COR-L47 (cell line): ENCODE data around the gene ALPG.
"Not testable (repeated sequence)": the region's sequence is repeated elsewhere in the genome, so short reads cannot be mapped to it uniquely, and the experiment has no call there.

ENCODE experiments used
- DNase-seq: peaks from one replicate; lab custom pipeline; 2025; lab: John Stamatoyannopoulos, UW

Gene ALPG

DNA sequence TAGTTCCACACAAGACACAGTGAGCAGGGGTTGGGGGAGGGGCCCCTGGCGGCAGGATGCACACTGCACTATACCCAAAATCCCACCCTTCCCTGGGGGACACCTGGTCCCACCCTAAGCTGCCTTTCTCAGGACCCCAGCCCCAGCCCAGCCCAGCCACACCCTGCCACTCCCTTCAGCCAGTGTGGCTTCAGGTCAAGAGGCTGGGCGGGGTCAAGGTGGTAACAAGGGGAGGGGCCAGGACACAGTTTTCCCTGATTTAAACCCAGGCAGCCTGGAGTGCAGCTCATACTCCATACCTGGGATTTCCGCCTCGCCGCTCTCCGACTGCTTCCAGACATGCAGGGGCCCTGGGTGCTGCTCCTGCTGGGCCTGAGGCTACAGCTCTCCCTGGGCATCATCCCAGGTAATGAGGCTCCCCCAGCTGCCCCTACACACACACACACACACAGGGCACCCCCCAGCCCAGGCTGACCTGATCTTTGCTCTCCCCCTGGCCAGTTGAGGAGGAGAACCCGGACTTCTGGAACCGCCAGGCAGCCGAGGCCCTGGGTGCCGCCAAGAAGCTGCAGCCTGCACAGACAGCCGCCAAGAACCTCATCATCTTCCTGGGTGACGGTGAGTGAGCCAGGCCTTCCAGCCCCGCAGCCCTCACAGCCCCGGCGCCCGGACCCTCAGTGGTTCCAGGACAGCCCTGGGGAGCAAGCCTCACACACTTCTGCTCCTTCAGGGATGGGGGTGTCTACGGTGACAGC lies at the start of gene ALPG:
TSS of gene ALPG (plus strand) at position 289 of the 755 bp plus-strand sequence. CDS start at position 340, 51 bp downstream.
- no peak for DNase-seq

DNA sequence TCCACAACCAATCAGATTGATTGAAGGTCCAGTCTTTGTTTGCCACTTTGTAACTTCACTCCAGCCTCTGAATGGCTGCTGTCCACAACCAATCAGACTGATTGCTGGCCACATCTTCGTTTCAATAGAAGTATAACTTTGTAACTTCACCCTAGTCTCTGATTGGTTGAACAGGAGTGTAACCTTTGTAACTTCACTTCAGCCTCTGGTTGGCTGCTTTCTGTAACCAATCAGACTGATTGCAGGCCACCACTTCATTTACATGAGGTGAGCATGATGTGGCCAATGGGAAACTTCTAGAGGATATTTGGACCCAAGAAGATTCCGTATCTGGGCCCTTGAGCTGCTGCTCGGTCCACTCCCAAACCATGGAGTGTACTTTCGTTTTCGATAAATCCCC lies 45.0 kb upstream of the ALPG start:
- DNase-seq: no peak

DNA sequence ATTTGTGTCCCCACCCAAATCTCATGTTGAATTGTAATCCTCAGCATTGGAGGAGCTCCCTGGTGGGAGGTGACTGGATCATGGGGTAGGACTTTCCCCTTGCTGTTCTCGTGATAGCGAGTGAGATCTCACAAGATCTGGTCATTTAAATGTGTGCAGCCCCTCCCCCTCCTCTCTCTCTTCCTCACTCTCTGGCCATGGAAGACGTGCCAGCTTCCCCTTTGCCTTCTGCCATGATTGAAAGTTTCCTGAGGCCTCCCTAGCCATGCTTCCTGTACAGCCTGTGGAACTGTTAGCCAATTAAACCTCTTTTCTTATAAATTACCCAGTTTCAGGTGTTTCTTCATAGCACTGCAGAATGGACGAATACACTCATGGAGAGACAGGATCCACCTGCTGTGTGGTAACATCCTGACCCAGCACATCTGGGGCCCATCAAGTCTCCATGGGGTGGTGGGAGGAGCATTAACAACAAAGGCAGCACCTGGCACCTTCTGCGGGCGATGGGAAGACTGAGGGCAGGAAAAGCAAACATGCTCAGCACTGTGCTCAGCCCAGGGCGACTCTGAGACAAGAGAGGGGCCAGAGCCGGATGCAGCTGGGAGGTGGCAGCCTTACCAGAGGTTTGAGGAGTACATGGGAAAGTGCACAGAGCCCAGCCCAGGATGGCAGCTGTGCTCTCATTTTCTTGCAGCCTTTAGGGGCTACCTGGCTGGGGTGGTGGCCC lies 44.3 kb upstream of the ALPG start:
- peak; percentile 25 for DNase-seq

DNA sequence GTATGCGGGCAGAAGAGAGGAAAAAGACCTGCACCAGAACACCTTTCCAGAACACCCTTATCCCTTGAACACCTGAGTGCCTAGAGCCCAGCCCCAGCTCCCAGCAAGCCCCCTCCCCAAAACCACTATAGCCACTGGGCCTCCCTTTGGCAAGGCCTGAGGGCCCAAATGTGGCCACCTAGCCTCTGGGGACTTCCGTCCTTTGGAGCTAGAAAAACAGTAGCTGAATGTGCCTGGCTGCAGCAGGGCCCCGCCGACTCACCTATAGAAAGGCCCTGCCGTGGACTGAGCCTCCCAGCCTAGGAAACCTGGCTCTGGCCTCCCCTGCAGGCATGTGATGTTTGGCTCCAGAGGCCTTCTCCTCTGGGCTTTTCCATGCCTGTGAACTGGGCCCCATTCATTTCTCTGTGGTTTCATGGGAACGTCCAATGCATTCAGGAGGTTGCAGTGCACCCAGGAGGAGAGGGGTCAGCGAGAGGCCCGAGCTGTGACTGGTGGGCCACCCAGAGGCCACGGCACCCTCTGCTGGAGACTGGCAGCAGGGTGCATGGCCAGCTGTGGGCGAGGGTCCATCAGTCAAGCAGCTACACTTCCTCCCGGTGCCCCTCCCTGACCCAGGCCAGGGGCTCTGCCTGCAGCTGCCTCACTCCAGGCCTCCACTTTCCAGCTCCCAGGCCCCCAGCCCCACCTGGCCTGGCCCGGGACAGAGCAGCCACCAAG lies 43.4 kb upstream of the ALPG start:
- DNase-seq: not testable (repeated sequence)

DNA sequence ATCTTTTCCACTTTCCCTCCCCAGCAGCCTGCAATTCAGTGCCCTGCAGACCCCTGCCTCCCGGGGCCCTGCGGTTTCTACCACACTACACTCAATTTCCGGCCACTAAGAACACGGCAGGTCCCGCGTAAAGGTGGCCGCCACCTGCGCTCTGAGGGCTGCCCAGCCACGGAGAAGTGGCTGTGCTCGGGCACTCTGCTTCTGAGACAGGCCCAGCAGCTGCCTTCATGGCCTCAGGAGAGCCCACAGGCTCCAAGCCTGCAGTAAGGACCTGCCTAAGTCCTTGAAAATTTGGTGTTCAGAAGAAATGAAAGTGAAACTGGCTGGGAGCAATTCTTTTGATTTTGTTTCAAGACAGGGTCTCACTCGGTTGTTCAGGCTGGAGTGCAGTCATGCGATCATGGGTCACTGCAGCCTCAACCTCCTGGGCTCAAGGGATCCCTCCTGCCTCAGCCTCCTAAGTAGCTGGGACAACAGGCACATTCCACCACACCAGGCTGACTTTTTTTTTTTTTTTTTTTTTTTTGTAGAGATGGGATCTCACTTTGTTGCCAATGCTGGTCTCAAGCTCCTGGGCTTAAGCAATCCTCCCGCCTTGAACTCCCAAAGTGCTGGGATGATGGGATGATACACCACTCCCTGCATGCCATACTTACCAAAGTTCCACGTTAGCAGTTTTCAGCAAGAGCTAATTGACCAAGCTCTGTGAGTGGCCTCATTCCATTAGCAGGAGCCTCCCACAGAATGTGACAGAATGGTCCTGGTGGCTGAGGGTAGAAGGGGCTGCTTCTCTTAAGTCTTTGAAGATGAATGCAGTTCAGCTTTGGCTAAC lies 42.6 kb upstream of the ALPG start:
- DNase-seq: no peak

DNA sequence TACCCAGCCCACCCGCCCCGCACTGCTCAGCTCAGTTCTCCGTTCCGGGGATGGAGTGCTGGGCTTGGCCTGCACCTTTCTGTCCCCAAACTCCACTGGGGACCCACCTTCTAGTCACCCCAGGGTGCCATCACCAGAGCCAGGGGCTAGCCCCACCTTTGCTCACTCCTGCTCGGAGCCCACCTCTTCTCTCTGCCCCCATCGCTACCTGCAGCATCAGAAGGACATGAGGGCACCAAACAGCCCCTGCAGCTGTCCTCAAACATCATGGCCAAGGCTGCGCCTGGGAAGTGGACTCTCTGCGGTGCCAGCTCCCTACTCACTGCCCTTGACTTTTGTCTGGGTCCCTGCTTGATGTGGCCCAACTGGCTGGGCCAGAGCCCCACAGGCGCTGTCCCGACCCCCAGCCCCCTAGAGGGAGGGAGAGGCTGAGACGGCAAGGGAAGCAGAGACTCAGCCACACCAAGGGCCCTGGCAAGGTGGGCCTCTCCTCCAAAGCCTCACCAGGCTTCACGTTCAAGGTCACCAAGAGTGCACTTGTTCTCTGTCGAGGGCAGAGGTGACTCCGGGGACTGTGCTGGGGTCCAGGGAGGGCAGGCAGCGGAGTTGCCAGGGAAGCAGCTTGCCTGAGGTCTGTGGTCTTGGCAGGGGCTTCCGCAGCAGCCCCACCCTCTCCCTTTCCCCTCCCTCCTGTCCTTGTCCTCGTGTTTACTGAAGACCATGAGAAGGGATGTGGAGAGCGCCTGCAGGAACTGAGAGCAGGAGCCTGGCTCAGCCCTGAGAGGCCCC lies 41.6 kb upstream of the ALPG start:
- not testable (repeated sequence) for DNase-seq

DNA sequence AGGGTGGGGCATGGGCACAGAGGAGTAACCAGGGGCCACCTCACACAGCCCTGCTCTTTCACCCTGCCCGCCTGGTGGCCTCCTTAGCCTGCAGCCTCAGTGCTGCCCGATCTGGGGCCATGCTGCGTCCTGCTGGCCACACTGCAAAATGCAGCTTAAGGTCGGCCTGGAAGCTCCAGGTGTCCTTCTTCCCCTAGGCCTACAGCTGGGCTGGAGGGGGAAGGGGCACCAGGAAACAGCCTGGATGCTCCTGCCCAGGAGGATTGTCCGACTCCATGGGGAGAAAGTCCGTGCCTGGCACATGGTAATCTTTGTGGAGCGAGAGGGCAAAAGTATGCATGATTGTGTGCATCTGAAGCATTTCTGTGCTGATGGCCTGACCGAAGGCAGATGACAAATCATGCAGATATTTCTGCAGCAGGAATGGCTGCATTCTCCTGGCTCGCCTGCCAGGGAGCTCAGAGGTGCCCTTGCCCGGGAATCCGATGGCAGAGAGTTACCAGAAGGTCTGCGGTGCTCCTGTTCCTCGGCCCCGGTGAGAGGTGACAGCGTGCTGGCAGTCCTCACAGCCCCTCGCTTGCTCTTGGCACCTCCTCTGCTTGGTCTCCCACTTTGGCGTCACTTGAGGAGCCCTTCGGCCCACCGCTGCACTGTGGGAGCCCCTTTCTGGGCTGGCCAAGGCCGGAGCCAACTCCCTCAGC lies 40.9 kb upstream of the ALPG start:
- no peak for DNase-seq

DNA sequence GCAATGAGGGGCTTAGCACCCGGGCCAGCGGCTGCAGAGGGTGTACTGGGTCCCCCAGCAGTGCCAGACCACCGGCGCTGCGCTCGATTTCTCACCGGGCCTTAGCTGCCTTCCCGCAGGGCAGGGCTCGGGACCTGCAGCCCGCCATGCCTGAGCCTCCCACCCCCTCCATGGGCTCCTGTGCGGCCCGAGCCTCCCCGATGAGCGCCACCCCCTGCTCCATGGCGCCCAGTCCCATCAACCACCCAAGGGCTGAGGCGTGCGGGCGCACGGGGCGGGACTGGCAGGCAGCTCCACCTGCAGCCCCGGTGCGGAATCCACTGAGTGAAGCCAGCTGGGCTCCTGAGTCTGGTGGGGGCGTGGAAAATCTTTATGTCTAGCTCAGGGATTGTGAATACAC lies 40.2 kb upstream of the ALPG start:
- not testable (repeated sequence) for DNase-seq

DNA sequence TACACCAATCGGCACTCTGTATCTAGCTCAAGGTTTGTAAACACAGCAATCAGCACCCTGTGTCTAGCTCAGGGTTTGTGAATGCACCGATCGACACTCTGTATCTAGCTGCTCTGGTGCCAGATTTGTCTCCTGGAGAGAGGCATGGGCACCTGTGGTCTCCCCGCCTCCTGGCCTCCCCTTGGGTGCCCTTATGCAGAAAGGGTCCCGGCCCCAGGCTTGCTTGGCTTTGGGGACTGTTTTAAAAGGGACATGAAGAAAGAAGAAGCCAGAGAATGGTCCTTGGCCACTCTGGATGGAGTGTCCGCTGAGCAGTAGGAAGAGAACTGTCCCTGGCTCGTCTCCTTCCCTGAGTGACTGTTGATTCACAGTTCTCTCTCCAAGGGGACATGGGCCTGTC lies 39.6 kb upstream of the ALPG start:
- DNase-seq: no peak

DNA sequence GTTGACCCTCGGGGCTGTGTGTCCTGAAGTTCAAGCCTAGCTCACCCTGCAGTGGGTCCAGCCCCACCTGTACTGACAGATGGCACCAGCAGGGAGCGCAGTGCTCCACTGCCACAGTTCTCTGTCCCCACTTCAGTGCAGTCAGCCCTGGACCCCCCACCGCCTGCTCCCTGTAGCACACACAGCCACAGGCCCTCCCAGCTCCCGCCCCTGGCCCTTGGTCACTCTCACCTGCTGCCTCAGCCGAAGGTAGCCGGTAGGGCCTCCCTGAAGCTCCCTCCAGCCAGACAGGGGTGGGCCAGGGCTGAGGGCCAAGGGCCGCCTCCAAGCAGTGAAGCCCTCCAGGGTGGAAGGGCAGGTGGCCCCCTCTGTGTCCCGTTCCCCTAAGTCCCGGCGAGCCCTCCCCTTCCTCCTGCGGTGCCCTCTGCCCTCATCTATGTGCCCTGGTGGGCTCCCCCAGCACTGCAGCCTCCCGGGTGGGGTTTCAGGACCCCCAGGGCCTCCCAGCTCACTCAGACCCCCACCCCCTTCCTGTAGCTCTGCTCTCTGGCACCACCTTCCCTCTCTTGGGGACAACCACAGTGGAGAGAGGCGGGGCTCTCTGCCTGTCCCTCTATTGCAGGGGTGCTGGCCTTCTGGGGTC lies 38.9 kb upstream of the ALPG start:
- no peak for DNase-seq

DNA sequence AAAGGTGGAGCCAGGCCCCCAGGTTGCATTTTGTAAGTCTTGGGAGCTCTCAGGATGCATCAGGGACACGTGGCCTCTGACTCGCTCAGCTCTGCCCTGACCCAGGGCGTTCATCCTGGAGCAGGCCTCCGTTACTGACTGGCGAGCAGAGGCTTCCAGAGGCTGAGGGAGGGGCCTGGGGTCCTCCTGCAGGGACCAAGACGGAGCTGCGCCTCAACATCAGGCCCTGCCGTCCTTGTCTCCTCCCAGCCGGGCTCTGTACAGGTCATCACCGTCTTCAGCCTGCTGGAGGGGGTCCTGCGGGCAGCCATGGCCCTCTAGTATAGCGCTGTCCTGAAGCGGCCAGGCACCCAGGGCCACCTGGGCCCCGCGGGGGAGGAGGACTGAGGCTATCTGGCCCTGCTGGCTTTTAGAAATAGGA lies 38.3 kb upstream of the ALPG start:
- DNase-seq: no peak

DNA sequence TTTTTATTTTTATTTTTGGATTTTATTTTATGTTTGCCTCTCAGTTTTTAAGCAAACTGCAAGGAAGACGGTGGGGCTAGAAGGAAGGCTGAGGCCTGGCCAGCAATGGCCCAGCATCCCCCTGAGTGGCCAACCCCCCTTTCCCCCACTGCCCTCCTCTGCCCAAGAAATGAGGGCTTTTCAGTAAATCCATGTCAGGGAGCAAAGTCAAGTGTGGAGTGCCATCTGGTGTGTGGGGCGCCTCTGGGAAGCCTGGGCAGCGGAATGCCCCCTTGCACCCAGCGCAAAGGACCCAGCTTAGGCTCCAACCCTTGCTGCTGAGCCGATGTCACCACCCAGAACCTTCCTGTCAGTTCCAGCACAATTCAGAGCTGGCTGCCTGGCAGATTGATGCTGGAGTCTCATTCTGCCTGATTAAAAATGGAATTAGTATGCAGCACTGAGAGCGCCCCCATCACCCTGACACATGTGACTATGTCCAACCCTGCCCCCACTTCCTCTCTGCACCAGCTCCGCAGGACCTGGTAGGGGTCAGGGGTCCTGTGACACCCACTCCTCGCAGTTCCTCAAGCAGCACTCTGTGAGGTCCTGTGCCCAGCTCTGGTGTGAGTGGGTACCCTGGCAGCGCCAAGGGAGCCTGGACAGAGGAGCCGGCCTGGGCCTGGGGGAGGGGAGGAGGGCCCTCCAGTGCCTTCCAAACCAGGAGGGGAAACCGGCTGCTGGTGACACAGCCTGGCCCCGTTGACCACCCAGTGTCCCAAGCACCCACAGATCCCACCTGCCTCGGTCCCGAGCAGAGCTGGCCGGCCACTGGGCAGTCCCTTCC lies 37.3 kb upstream of the ALPG start:
- DNase-seq: no peak

DNA sequence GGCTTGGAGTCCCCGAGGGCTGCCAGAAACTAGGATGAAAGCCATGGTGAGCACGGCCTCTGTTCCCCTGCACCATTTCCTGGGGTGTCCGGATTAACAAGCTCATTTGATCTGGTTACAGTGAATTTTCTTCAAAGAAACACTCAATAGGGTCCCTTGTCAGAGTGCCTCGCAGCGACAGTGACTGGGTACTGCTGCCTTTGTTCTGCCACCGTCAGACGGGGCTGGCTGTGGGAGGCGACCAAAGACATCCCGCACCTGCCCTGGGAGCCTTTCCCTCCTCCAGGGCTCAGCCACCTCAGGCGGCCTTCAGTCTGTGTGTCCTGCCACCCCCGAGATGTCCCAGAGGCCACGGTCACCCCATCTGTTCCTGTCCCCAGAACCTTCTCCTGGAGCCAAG lies 36.6 kb upstream of the ALPG start:
- not testable (repeated sequence) for DNase-seq

DNA sequence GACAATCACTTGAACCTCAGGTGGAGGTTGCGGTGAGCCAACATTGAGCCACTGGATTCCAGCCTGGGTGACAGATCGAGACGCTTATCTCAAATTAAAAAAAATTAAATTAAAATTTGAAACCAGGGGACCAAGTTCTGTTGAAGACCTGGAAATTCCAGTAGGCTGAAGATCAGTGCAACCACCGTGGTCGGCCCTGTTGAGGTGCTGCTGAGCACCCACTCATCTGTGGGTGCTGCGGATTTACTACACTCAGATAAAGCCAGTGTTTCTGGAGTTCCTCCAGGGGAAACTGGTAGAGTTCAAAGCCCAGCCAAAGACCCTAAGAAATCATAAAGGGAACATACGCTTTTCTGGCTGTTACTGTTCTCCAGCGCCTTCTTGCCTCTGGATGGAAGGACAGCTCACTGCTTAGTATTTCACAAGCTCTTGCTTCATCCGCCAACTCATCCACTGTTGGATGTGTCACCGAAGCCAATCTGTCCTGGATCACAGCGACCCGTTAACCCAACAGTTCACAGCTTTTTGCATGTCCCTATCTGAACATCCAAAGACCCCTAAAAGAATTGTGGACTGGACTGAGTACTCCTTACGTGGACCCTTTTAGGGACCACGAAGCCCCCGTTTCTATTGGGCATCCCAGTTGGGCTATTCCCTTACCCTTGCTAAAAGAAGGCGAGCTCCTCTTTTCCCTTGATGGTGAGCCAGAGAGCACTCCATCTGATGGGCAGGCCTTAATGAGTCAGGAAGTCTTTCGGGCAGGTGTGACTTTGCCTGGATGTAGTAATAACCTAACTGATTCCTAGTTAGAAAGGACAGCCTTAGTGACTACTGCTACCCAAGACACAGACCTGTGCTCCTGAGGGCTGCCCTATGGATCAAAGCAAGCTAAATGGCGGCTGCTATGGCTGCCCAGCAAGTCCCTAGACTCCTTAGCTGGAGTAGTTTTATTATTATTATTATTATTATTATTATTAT lies 34.1 kb upstream of the ALPG start:
- no peak for DNase-seq

DNA sequence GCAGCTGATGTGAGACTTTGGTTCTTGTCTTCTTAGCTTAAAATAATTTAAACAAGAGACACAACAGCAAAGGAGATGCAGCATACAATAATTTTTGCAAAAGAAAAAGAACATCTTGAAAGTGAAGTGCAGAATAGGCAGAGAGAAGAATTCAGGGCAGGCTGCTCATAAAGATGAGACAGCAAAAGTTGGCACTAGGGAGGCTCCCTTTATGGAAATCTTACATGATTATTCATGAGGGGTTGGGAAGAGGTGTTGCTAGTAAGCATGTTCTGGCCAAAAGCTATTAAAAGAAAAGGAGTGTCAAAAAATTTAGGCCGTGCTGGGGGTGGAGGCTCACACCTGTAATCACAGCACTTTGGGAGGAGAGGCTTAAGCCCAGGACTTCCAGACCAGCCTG lies 32.3 kb upstream of the ALPG start:
- no peak for DNase-seq

DNA sequence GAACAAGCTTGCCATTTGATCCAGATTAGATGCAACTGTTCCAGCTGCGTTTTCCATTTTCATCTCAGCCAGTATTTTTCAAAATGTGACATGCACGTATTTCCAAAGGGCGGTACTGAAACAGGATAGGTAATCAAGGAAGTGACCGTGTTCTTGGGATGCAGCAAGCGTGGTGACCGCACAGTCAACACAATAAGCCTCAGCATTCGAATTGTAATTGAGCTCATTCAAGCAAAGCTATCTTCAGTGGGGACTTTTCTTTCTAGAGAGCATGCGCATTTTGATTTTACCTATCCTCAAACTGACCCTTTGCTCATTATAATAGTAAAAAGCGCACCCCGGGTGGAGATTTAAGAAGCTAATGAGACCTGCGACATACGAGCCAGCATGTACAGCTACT lies 31.5 kb upstream of the ALPG start:
- DNase-seq: no peak

DNA sequence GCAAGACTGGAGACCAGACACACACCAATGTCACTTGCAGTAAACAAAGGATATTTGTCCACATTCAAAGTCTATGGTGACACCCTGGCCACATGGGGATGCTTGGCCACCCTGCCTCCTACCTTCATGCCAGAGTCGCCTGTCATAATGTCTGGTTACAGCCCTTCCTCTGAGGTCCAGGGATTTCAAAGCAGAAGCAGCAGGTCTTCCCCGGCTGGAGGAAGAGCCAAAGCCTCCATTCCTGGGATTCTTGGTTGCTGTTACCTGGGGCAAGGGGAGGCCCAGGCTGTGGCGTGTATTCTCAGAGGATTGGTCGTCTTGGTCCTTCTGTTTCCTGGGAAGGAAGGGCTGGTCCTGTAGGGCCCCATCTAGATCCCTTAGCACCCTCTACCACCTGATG lies 30.4 kb upstream of the ALPG start:
- DNase-seq: no peak

DNA sequence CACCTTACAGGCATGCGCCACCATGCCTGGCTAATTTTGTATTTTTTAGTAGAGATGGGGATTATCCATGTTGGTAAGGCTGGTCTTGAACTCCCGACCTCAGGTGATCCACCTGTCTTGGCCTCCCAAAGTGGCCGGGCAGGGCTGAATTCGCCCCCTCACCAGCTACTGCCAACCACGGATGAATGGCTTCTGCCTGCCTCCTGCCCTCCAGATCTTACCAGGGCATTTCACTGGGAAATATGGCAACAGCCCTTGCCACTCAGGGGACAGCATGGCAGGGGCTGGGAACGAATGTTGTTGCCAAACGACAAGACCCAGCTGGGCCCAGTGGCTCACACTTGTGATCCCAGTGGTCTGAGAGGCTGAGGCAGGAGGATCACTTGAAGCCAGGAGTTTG lies 29.9 kb upstream of the ALPG start:
- no peak for DNase-seq
